ENCODE results near the gene C6orf47. TPM values are rescaled to one million over a fixed set of nuclear protein-coding genes. Genes with fewer than 3 reads are reported as not detected.
"Not testable (repeated sequence)": the region's sequence is repeated elsewhere in the genome, so short reads cannot be mapped to it uniquely, and the experiment has no call there.

Gene C6orf47
- total RNA-seq = 10 to 100 TPM in 1 of 2 experiments, 1 to 10 TPM in 1; 9.6 to 10.5 TPM
- 22.8 TPM for polyA plus RNA-seq (2013, experiment 1 of 2)
- 18.5 TPM for polyA plus RNA-seq (2013, experiment 2 of 2)
- total RNA-seq = 23.7 to 73.9 (median 43.2) reads per million in 172 experiments

DNA sequence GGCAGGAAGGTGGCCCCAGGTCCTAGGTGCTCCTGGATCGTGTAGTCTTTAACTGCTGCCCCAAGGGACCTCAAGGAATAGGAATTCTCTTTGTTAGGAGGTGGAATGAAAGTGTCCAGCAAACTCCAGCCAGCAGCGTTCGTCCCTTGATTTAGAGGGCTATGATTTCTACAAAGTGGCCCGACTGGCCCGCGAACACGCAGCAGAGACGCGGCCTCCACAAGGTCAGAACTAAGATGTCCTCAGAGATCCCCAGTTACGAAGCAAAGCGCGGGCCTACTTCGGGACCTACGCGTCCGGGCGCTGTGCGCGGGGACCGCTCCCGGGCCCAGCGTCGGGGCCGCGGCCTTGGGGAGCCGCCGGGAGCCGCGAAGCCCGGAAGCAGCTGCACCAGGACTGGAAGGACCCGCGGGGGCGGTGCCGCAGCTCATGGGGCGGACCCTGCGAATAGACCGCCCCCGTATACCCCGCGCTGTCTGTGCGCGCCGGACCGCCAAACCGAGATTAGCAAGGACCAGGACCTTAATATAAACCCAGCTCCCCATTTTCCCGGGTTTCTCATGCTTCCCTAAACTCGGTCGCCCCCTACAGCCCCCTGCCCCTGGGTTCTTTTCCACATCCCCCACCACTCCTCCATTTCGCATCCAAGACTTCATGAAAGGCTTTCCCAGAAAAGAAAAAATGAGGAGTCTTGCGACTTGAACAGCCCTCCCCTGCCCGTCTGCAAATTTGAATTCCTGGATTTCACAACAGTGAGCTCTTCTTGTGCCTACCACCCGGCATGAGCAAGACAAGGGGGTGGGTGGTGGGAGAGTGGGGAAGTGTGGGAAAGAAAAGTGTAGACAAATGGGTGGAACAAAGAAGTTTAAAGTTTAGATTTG is at the start of gene C6orf47:
TSS of gene C6orf47 (minus strand) at position 398 of the 881 bp plus-strand sequence. CDS start 831 bp downstream, outside the sequence.
- Histone ChIP-seq H3K27me3 (ENCODE audit: control insufficient read depth in 1 of 2, insufficient read depth in 2 of 2, low read length in 2 of 2) (no peaks in the 10 kb centered on the region), H3K9me3 (ENCODE audit: control insufficient read depth in 1 of 2, insufficient read depth in 1 of 2, low read length in 2 of 2) (no peaks in the 10 kb centered on the region), H3K4me3 (ENCODE audit: low read length) (peak within 1 kb of the TSS; percentile 80), H3K36me3 (ENCODE audit: insufficient read depth, low read length) (peaks cover 48% of the 10 kb centered on the region), H3K4me1 (ENCODE audit: insufficient read depth, low read length) (peaks cover 73% of the 10 kb centered on the region), H3K27ac (ENCODE audit: low read depth in 1 of 2, low read length in 2 of 2) (peak within 1 kb of the TSS; percentile 70 to 71)
- ChIA-PET POLR2A (interaction anchor here (1.0 to 7.9 kb wide), 13 partner anchors 7 to 202 kb away, joined by 3 to 250 read pairs (median 5); partner anchors contain the start of genes ABHD16A, APOM, ATP6V1G2 and BAG6), CTCF (interaction anchor here (0.8 to 2.7 kb wide), 3 partner anchors 8 to 202 kb away, joined by 3 to 9 read pairs (median 3); partner anchors contain the start of genes BAG6 and NEU1)
- H3K4me1 Mint-ChIP-seq (ENCODE audit: low read depth) = peaks cover 73% of the 10 kb centered on the region
- TF ChIP-seq, protein P1, sequence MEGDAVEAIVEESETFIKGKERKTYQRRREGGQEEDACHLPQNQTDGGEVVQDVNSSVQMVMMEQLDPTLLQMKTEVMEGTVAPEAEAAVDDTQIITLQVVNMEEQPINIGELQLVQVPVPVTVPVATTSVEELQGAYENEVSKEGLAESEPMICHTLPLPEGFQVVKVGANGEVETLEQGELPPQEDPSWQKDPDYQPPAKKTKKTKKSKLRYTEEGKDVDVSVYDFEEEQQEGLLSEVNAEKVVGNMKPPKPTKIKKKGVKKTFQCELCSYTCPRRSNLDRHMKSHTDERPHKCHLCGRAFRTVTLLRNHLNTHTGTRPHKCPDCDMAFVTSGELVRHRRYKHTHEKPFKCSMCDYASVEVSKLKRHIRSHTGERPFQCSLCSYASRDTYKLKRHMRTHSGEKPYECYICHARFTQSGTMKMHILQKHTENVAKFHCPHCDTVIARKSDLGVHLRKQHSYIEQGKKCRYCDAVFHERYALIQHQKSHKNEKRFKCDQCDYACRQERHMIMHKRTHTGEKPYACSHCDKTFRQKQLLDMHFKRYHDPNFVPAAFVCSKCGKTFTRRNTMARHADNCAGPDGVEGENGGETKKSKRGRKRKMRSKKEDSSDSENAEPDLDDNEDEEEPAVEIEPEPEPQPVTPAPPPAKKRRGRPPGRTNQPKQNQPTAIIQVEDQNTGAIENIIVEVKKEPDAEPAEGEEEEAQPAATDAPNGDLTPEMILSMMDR (IDR thresholded peaks at IDR 0.05) = no peak
- H3K27me3 Mint-ChIP-seq = no peaks in the 10 kb centered on the region
- peak; percentile 45 to 87 (median 74) for DNase-seq
- peak within 1 kb of the TSS; percentile 94 for H3K27ac Mint-ChIP-seq
- ATAC-seq (ENCODE audit: poor library complexity) = peak; percentile 42
- no peaks in the 10 kb centered on the region for H3K9me3 Mint-ChIP-seq
- H3K4me3 Mint-ChIP-seq = peak within 1 kb of the TSS; percentile 95
- peaks cover 67% of the 10 kb centered on the region for H3K36me3 Mint-ChIP-seq (ENCODE audit: low read depth)
- intact Hi-C loops (cut with DNase I, micrococcal nuclease) = loop anchor here (1.0 to 10.0 kb wide), 5 partner anchors 8 to 1544 kb away; partner anchors contain the start of genes BAG6 (in 2 of the 2), ABCF1 (in 1 of the 2), GPSM3 (in 1 of the 2) and HSD17B8 (in 1 of the 2)

GRCh38 chr6:31709157-31709556 is 48.6 kb upstream of the C6orf47 start:
- H3K27me3 Mint-ChIP-seq; ATAC-seq (ENCODE audit: poor library complexity); H3K36me3 Mint-ChIP-seq (ENCODE audit: low read depth); H3K27ac Mint-ChIP-seq; H3K9me3 Mint-ChIP-seq; H3K36me3 ChIP-seq (ENCODE audit: insufficient read depth, low read length); intact Hi-C loops (cut with DNase I, micrococcal nuclease); CTCF ChIA-PET; H3K27me3 ChIP-seq (ENCODE audit: control insufficient read depth in 1 of 2, insufficient read depth in 2 of 2, low read length in 2 of 2); DNase-seq; H3K4me3 Mint-ChIP-seq; H3K9me3 ChIP-seq (ENCODE audit: control insufficient read depth in 1 of 2, insufficient read depth in 1 of 2, low read length in 2 of 2); H3K27ac ChIP-seq (ENCODE audit: low read depth in 1 of 2, low read length in 2 of 2); H3K4me3 ChIP-seq (ENCODE audit: low read length): not testable (repeated sequence)
- H3K4me1 Mint-ChIP-seq (ENCODE audit: low read depth) = peaks cover 14% of the 10 kb centered on the region
- peaks cover 14% of the 10 kb centered on the region for H3K4me1 ChIP-seq (ENCODE audit: insufficient read depth, low read length)
- POLR2A ChIA-PET = interaction anchor here (0.6 kb wide), 1 partner anchor 112 kb away, joined by 3 read pairs; no protein-coding TSS in a partner anchor

- ChIA-PET CTCF (no interaction called here), POLR2A (interaction anchor here (1.8 kb wide), 1 partner anchor 88 kb away, joined by 5 read pairs; no protein-coding TSS in a partner anchor)
- intact Hi-C loops (cut with DNase I, micrococcal nuclease) = no loop called here
- Histone ChIP-seq H3K27me3 (ENCODE audit: control insufficient read depth in 1 of 2, insufficient read depth in 2 of 2, low read length in 2 of 2) (no peaks in the 10 kb centered on the region), H3K27ac (ENCODE audit: low read depth in 1 of 2, low read length in 2 of 2) (no peak overlapping the region), H3K9me3 (ENCODE audit: control insufficient read depth in 1 of 2, insufficient read depth in 1 of 2, low read length in 2 of 2) (no peaks in the 10 kb centered on the region), H3K36me3 (ENCODE audit: insufficient read depth, low read length) (no peaks in the 10 kb centered on the region), H3K4me1 (ENCODE audit: insufficient read depth, low read length) (peaks cover 20% of the 10 kb centered on the region), H3K4me3 (ENCODE audit: low read length) (no peak overlapping the region)
- ATAC-seq (ENCODE audit: poor library complexity) (no peak), DNase-seq (no peak)
- Mint-ChIP-seq H3K4me3 (no peak overlapping the region), H3K27ac (no peak overlapping the region), H3K4me1 (ENCODE audit: low read depth) (peaks cover 12% of the 10 kb centered on the region), H3K36me3 (ENCODE audit: low read depth) (no peaks in the 10 kb centered on the region), H3K9me3 (no peaks in the 10 kb centered on the region), H3K27me3 (no peaks in the 10 kb centered on the region)
- TF ChIP-seq, protein P1 (IDR thresholded peaks at IDR 0.05) = no peak
Measured at GRCh38 chr6:31708224-31708623, 47.6 kb upstream of the C6orf47 start.

Data from CD4-positive, alpha-beta T cell (primary cell).